HG03342 (cell line): ENCODE measurements around the gene SEMA7A.

Experiments used
- ATAC-seq: cut with Tn5 transposase; IDR thresholded peaks from one replicate; pipeline ENCODE4 v1.9.1; 2021; ENCODE audit warnings: mild to moderate bottlenecking, moderate library complexity; ENCODE audit not compliant: unreplicated experiment

Gene SEMA7A

DNA sequence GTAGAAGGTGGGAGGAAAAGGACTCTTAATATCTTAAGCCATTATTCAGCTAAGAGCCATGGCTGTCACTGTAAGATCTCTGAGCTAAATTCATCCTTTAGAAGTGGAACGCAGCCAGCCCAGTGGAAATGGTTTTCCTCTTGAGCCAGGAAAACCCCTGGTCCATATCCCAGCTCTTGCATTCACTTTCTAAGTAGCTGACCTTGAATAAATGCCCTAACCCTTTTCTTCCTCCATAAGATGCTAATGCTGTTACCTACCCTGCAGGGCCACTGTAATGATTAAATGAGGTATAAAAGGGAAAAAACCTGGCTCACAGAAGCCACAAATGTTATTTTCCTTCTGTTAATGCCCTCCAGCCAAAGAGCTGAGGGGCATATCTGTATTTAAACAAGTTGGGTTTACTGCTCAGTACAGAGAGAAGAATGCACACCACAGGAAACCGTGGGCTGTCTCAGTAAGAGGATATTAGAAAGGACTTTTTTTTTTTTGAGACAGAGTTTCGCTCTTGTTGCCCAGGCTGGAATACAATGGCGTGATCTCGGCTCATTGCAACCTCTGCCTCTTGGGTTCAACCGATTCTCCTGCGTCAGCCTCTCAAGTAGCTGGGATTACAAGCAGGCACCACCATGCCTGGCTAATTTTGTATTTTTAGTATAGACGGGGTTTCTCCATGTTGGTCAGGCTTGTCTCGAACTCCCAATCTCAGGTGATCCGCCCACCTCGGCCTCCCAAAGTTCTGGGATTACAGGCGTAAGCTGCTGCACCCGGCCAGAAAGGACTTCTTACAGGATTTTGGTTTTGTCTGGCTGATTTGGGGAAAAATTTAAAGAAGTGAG is 20.4 kb upstream of the SEMA7A start:
- ATAC-seq, result no peak

DNA sequence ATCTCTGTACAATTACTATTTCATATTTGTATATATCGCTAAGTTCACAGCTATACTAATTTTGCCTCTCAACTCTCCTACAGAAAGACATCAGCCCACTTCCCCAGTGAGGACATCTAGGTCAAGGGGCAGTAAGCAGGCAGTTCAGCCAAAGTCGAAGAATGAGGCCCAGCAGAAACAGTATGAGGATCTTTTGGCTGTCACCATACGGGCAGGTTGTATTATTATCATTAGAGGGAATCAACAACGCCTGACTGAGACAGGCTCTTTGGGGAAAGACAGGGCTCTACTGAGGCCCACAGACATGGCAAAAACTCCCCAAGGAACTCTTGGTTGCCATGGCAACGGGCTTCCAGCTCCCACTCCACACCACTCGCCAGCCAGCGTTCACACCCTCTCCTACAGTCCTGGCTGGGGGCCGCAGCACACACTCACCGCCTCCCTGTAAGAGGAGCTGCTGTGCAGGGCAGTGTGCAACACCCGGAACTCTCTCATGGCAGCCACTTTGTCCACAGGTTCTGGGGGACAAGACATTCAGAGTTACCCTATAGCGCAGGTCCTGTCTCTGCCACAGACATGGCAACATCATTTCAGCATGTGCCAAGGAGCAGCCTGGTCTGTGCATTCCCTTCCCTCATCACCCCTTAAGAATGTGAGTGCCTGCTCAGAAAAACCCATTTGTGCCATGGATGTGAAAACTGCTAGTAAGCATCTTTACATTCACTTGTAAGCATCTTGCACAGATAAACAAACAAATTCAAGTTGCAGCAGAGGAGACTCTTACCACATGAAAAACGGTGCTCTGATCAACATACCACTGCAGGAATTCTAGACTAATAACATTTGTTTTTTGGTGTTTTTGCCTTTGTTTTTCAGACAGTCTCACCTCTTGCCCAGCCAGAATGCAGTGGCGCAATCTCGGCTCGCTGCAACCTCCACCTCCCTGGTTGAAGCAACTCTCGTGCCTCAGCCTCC is 18.4 kb upstream of the SEMA7A start:
- ATAC-seq, result no peak

DNA sequence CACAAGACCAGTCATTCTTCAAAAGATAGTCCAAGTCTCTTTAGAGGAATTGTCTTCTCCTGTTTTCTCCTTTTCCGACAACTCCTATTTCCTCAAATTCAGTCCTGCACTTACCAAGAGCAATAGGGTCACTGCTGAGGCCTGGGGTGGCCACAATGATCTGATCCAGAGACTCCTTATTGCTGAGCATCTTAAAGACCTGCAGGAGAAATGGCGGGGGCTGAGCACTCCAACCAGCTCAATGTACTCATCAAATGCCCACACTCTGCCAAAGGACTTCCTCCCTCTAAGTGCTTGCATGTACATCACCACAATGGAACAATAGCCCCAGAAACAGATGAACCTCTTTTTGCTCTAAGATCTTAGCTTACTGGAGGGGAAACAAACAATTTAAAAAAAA is 17.6 kb upstream of the SEMA7A start:
- ATAC-seq, result no peak

DNA sequence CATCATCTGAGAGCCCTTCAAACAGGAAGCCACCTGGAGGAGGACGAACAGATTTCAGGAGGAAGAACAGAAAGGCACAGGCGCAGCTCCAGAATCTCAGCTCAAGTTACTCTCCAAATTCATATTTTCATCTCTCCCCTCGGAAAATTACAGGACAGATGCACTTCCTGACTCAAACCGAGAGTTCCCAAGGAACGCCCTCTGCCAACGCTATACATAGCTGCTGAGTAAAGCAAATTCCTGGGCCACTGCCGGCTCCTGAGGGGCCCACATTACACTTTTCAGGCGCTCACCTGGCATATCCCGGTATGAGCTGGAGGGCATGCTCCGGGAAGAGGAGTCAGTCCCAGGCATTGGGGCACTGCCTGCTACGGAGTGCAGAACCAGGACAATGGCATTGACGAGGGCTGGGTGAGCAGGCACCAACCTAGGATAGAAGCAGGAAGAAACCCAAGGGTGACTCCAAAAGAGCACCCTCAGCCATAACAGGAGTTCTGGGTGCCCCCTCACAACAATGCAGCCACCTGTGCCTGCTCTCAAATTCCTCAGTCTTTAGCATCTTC is 16.0 kb upstream of the SEMA7A start:
- no peak for ATAC-seq

DNA sequence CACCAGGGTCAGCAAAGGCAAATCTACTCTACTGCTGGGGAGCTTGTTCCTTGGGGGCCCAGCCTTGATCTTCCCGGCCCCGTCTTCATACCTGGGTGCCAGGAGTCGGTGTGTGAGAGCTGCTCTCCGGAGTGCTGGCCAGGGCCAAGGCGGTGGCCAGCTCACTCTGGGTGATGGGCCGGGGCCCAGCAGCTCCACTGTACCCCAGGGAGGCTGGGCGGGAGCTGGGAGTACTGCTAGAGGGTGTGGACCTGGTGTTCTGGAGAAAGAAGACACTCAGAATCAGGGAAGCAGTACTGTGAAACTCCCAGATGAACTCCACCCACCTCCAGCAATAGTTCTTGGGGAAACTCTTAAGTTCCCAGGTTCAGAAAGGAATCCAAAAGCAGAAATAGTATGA is 15.3 kb upstream of the SEMA7A start:
- no peak for ATAC-seq

DNA sequence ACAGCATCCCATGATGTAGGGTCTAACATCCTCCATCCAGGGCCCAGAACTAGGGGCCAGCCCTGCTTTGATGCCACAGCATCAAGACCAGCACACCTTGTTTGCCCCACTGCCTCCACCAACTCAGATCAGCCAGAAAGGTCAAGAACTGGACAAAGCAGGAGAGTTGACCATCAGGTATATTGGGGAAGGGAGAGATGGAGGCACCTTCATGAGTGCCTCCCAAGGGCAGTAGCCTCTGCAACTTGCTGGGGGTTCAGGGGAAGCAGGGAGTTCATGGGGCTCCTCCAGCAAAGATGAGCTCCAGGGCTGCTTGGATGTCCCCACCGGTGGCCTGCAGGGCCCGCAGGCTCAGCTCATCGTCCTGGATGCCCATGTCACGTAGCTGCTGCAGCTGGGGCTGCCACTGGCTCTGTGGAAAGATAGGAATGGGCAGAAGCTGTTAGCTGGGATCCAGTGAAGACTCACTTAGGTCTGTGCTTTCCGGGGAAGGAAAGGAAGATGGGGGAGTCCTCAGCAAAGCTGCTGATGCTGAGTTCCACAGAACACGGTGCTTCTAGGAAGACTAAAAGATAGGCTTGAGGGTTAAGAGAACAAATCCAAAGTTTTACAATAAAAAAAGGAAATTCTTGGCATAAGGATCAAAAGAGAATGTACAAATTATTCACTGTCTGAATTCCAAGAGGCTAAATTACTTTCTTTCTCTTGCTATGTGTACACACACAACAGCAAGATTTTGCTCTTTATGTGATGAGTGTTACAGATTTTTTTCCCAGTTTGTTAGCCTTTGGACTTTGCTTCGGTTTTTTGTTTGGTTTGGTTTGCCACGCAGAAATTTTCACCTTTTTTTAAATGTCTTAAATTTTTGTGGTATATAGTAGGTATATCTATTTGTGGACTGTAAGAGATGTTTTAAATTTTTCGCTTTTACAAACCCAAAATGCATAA is 12.3 kb upstream of the SEMA7A start:
- no peak for ATAC-seq

DNA sequence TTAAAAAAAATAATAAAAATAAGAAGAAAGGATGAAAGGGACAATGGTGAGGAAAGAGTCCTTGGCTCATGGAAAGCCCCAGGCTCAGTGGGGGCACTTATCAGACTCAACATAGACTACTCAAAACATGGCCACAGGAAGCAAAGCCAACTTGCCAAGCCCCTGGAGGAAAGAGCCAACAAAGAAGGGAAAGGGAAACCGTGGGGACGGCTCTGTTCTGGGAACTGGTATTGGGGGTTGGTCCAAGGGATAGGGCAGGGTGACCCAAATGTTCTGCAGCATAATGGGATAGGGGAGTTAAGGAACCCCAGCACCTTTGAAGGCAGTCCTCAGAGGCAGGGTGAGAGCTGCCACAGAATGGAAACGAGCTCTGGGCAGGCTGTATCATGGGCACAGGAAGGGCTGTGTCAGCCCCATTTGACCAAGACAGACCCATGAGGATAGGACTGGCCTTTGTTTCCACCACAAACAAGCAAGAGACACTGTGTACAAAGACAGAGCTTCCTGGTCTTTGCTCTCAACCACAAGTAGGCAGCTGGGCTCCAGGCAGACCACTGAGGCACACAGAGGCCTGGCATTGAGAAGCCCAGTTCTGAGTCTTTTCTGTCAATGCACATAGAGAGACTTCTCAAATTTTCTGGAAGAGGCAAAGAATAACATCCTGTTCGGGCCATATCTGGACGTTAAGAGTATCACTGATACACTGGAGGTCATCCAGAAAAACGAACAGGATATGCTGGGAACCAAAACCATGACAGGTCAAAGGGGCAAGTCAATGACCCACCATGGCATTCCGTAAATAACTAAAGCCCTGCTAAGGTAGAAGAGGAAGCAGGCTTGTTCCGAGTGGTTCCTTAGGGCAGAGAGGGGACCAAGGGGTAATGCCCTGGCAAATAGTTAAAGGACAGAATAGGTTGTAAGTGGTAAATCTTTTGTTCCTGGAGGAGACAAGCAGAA is 10.6 kb upstream of the SEMA7A start:
- ATAC-seq, result no peak

DNA sequence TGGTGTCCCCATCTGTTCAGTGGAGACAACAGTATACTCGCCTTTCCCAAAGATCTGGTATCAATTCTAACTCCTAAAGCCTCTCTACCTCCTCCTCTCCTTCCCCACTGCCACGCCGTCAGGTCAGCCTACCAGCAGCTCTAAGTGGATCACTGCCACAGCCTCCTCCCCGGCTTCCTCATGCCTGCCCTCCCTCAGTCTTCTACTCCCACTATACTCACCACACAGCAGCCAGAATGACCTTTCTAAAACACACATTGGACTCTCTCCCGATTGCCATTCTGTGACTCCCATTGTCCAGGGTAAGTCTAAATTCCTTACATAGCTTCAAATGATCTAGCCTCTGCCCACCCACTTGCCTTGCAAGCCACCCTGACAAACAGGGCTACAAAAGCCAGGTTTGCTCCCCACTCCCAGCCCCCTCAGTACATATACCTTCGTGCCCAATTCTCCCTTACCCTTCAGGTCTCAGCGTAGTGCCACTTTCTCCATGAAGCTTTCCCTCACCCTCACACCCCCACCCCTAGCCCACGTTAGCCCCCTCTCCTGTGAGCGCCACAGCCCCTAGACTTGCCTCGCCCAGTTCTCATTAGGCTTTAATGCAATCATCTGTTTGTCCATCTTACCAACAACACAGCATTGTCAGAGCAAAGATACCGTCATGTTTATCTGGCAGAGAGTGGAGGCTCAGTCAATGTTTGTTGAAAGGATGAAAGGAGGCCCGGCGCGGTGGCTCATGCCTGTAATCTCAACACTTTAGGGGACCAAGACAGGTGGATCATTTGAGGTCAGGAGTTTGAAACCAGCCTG is 9.5 kb upstream of the SEMA7A start:
- no peak for ATAC-seq

DNA sequence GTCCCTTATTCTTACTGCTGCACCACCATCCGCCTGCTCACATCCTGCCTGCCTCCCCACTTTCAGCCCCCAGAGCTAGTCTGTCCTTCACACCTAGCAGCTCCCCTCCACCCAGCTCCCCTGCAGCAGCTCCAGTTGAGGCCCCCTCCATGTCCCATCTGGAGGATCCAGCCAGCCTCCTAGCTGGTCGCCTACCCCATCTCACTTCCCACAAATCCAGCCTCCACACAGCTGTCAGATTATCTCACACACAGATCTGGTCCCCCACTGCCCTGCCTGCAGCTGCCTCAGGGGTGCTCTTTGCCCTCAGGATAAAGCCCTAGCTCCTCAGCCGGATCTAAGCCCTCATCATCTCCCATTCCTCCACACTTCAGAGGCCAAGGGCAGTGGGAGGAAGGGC is 8.8 kb upstream of the SEMA7A start:
- ATAC-seq, result no peak

DNA sequence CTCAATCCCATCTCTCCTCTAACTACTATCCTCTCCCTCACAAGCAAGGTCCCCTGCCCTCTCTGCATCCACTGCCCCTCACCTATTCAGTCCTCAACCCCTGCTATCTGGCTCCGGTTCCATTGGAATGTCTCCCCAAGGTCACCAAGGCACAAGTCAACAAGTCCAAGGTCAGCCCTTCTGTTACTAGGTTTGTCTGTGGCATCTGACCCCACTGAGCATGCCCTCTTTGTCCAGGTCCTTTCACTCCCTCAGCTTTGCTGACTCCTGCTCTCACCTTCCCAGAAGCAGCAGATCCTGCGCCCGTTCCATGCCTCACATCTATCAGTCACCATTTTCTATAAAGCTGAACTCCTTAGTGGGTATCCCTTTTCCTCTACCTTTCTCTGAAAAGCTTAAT is 8.3 kb upstream of the SEMA7A start:
- ATAC-seq, result no peak

DNA sequence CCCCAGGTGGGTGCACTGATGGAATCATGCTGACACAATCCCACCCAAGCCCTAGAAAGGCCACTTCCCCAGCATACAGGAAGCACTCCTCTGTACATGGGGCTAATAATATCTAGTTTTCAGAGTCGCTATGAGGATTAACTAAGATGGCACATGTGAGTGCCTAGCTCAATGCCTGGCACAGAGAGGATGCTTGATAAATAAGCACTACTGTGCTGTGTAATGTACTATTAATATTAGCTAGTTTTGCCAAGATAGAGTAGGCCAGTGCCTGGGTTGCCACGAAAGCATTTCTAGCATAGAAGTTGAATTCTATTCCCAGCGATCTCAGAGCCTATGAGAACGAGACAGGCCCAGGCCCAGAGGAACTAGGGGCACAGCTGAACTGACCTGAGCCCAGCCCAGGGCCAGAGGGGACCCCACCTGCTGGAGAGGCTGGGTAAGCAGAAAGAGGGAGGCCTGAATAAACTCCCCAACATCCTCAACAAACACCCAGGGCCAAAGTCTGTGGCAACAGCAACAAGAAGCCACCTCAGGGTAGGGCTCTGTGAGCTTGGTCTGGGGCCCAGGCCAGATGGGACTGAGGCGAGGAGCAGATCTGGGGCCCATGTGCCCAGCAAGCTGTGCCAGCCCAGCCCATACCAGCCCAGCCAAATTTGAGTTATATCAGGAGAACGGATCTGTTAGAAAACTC is 7.6 kb upstream of the SEMA7A start:
- ATAC-seq, result no peak

DNA sequence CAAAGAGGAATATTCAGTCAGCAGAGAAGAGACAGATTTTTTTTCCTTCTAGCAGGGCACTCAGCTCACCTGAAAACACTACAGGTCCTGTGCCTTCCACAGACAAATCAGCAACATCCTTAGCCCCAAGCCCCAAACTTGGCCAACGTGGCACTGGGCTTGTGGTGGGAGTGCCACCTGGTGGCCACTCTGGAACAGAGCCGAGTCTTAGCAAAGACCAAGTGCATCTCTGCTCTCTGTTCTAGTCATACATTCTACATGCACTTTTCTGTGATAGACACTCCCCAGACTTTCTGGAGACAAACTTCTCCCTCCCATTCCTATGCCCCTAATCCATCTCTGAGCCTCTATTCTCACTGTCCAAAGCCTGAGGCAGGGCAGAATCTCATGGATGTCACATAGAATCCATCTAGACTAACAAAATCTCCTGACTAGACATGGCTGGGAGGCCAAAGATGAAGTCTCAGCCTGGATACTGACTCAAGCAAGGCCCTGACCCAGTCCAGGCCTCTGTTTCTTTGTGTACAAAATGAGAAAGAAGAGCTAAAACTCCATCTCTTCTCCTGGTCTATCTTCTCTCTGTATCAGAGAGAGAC is 5.1 kb upstream of the SEMA7A start:
- ATAC-seq, result peak; percentile 55

DNA sequence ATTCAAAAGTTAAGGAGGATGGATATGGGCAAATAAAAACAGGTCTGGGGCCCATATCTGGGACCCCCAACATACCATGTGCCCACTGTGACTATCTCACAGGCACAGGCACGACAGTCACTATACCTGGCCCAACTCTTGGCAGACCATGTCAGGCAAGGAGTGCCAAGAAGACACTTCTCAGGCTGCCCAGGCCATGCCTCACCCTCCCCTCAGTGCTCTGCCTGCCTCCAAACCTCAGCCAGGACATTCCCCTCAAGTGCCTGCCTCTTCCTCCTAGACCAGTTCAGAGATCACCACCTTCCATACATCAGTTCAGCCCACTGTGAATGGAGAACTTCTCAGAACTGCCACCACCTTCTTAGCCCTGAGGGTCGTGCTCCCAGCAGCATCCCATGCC is 4.4 kb upstream of the SEMA7A start:
- no peak for ATAC-seq

DNA sequence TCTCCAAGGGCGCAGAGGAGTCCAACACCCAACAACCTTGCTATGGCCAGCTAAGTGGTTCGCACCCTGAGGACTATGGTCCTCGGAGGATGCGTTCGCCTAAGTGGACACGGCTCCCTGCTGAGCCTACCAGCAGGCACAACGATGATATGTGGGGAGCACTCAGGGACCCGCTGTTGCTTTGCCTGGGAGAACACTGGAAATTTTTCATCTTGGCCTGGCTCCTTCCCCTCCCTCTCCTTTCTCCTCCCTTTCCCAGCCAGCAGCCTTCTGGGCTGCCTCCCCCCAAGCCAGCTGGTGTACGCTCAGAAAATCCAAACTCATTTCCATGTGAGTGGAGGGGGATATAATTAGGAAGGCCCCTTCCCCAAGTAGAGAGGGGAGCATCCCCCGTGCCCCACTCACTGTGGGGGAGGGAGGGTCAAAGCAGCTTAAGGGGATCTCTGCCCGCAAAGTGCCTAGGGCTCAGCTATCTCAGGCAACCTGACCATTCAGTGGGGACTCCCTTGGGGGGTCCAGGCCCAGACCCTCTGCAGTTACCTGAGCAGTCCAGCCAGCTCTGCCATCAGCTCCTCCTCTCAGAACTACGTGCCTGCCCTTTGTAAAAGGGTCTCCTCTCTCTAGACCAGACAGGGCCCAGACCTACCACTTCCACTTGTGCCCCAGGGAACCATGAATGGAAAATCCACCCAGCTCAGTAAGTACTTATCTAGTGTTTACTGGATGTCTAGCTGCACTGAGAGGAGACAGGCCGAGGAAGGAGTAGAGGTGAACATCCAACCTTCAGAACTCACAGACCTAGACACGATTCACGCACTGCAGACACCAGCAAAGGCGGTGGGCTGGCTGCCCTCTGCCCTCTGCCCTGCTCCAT is 742 bp upstream of the SEMA7A start:
- ATAC-seq, result no peak

DNA sequence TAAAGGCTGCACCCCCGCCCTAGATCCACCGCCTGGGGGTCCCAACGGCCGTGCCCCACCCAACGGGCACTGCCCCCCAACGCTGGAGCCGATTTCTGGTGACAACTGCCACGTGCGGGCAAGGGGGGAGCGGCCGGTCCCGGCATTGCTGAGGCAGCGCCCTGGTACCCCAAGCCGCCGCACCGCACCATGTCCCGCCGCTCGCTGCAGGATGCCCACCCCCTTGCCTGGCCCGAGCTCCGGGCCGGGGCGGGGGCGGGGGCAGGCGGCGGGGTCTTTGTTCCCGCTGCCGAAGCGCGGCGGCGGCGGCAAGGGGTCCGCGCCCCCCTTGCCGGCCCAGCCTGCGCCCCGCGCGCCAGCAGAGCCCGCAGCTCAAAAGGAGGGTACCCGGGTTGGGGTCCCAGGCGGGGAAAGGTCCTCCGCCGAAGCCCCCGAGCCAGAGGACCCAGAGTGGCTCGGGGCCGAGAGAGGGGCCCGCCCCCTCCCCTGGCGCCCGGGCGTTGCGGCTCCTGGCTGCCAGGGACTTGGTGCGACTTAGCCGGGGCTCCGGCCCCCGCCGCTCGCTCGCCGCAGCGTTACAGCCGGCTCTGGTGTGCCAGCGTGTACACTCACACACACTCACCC is 678 bp downstream of the SEMA7A start:
- no peak for ATAC-seq
